Activated naive CD4-positive, alpha-beta T cell treated with anti-CD3 and anti-CD28 coated beads, Interleukin-2, amount 10 ng/mL, durations not matched to agents 7 days and 5 days (primary cell): ENCODE results near the gene PTGES2.

Experiments
- CTCF ChIA-PET: fragments of 350-600 bp; sonication (Branson Sonifier 250); formaldehyde crosslinking; loops from one replicate; lab custom pipeline; 2021; ENCODE audit warnings: antibody characterized with exemption; lab: Charles Lee
- DNase-seq: peaks from one replicate; pipeline ENCODE4 v3.0.0-alpha.2; 2020
- H3K27ac Mint-ChIP-seq: one replicate; pipeline ENCODE4 v1.8.0; 2021; ENCODE audit warnings: mild to moderate bottlenecking, moderate library complexity, mixed read lengths
- H3K27me3 Mint-ChIP-seq: one replicate; pipeline ENCODE4 v1.8.0; 2021; ENCODE audit warnings: mild to moderate bottlenecking, mixed read lengths
- H3K36me3 Mint-ChIP-seq: one replicate; pipeline ENCODE4 v1.8.0; 2021; ENCODE audit warnings: mixed read lengths
- H3K4me1 Mint-ChIP-seq: one replicate; pipeline ENCODE4 v1.8.0; 2021; ENCODE audit warnings: mixed read lengths
- H3K4me3 Mint-ChIP-seq: one replicate; pipeline ENCODE4 v1.8.0; 2021; ENCODE audit warnings: mild to moderate bottlenecking, moderate library complexity, mixed read lengths
- H3K9me3 Mint-ChIP-seq: one replicate; pipeline ENCODE4 v1.8.0; 2021; ENCODE audit warnings: mixed read lengths

Gene PTGES2

DNA sequence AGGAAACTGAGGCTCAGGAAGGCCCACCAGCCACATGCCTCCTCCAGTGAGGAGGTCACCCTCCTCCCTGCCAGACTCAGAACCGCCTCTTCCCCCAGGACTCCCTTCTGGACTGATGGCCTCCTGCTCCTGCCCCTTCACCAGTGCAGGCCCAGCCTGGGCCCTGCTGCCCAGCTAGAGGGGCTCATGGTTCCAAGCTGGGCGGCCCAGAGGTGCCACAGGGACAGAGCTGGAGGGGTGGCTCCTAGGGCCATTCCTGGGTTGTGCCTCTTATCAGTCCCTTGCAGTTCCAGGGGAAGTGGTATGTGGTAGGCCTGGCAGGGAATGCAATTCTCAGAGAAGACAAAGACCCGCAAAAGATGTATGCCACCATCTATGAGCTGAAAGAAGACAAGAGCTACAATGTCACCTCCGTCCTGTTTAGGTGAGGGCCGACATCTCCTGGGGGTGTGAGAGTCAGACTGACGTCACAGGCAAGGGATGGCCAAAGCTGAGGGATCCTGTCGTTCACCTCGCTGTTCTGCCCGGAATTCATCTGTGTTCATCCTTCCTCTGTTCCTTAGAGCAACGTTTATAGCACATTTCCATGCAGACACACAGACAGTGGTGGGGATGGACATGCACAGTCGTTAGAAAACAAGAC lies 22.5 kb upstream of the PTGES2 start:
- H3K9me3 Mint-ChIP-seq: no peaks in the 10 kb centered on the region
- DNase-seq: no peak
- no peaks in the 10 kb centered on the region for H3K4me1 Mint-ChIP-seq
- H3K4me3 Mint-ChIP-seq: no peak overlapping the region
- H3K36me3 Mint-ChIP-seq: no peaks in the 10 kb centered on the region
- no peak overlapping the region for H3K27ac Mint-ChIP-seq
- H3K27me3 Mint-ChIP-seq: peaks cover 43% of the 10 kb centered on the region
- CTCF ChIA-PET: interaction anchor here (0.9 to 1.4 kb wide), 2 partner anchors 9 to 24 kb away, joined by 3 to 4 read pairs; no protein-coding TSS in a partner anchor

GRCh38 chr9:128149001-128149701 lies 21.6 kb upstream of the PTGES2 start, which contains the start of gene LCN2:
Gene LCN2 (plus strand): TSS chr9:128149453. CDS start chr9:128149526, 73 bp downstream.
- Mint-ChIP-seq H3K4me1 (no peaks in the 10 kb centered on the region), H3K9me3 (no peaks in the 10 kb centered on the region), H3K4me3 (no peak within 1 kb of the TSS), H3K27ac (no peak within 1 kb of the TSS), H3K27me3 (peaks cover 43% of the 10 kb centered on the region), H3K36me3 (no peaks in the 10 kb centered on the region)
- DNase-seq: no peak
- CTCF ChIA-PET: interaction anchor here (0.9 kb wide), 1 partner anchor 23 kb away, joined by 3 read pairs; no protein-coding TSS in a partner anchor

- Mint-ChIP-seq H3K4me1 (peaks cover 1% of the 10 kb centered on the region), H3K27me3 (peaks cover 43% of the 10 kb centered on the region), H3K27ac (no peak overlapping the region), H3K4me3 (no peak overlapping the region), H3K36me3 (no peaks in the 10 kb centered on the region), H3K9me3 (no peaks in the 10 kb centered on the region)
- DNase-seq: no peak
- CTCF ChIA-PET: no interaction called here
Measured at GRCh38 chr9:128148509-128149000, 21.0 kb upstream of the PTGES2 start.

GRCh38 chr9:128146591-128147120 lies 19.1 kb upstream of the PTGES2 start:
- Mint-ChIP-seq H3K4me3 (no peak overlapping the region), H3K9me3 (no peaks in the 10 kb centered on the region), H3K4me1 (peaks cover 19% of the 10 kb centered on the region), H3K36me3 (no peaks in the 10 kb centered on the region), H3K27ac (no peak overlapping the region), H3K27me3 (peaks cover 37% of the 10 kb centered on the region)
- CTCF ChIA-PET: interaction anchor here (0.7 to 1.1 kb wide), 2 partner anchors 19 to 29 kb away, joined by 3 to 4 read pairs; no protein-coding TSS in a partner anchor
- no peak for DNase-seq

DNA sequence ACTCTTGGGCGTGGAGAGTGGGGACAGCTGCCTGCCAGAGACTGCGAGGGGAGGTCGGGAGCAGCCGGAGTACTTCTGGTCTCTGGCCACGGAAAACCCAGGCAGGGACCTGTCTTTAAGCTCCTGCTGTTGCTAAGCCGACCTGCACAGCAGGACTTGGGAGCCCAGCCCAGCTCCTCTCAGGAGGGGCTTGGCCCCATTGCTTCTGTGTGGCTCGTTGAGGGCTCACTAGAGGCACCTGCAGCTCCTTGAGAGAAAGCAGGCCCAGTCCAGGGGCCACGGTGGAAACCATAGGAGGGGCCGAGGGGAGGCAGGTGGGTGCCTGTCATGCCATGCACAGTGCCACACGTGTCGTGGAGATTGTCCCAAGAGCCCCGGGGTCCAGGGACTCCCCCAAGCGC lies 18.4 kb upstream of the PTGES2 start:
- H3K36me3 Mint-ChIP-seq: no peaks in the 10 kb centered on the region
- H3K4me1 Mint-ChIP-seq: peaks cover 19% of the 10 kb centered on the region
- H3K27ac Mint-ChIP-seq: no peak overlapping the region
- CTCF ChIA-PET: interaction anchor here (1.1 kb wide), 1 partner anchor 28 kb away, joined by 4 read pairs; no protein-coding TSS in a partner anchor
- H3K9me3 Mint-ChIP-seq: no peaks in the 10 kb centered on the region
- H3K4me3 Mint-ChIP-seq: no peak overlapping the region
- H3K27me3 Mint-ChIP-seq: peaks cover 30% of the 10 kb centered on the region
- no peak for DNase-seq

DNA sequence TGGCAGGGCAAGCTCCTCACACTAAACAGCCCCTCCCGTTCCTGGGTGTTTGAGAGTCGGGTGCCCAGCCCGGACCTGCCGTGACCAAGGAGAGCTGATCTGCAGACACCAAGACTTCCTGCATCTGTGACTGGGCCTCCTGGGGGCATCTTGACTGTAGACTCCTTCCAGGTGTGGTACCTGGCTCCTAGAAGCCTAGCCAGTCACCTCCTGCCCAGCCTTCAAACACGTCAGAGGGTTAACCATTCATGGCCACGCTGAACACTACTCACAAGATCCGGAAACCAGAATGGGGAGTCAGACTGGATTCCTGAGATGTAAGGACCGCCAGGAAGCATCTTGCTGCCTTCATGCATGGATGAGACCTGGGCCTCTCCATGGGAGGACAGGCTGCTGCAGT lies 18.0 kb upstream of the PTGES2 start:
- DNase-seq: no peak
- CTCF ChIA-PET: interaction anchor here (1.1 kb wide), 1 partner anchor 28 kb away, joined by 4 read pairs; no protein-coding TSS in a partner anchor
- H3K4me1 Mint-ChIP-seq: peaks cover 19% of the 10 kb centered on the region
- peaks cover 26% of the 10 kb centered on the region for H3K27me3 Mint-ChIP-seq
- no peaks in the 10 kb centered on the region for H3K9me3 Mint-ChIP-seq
- H3K27ac Mint-ChIP-seq: no peak overlapping the region
- no peak overlapping the region for H3K4me3 Mint-ChIP-seq
- no peaks in the 10 kb centered on the region for H3K36me3 Mint-ChIP-seq

DNA sequence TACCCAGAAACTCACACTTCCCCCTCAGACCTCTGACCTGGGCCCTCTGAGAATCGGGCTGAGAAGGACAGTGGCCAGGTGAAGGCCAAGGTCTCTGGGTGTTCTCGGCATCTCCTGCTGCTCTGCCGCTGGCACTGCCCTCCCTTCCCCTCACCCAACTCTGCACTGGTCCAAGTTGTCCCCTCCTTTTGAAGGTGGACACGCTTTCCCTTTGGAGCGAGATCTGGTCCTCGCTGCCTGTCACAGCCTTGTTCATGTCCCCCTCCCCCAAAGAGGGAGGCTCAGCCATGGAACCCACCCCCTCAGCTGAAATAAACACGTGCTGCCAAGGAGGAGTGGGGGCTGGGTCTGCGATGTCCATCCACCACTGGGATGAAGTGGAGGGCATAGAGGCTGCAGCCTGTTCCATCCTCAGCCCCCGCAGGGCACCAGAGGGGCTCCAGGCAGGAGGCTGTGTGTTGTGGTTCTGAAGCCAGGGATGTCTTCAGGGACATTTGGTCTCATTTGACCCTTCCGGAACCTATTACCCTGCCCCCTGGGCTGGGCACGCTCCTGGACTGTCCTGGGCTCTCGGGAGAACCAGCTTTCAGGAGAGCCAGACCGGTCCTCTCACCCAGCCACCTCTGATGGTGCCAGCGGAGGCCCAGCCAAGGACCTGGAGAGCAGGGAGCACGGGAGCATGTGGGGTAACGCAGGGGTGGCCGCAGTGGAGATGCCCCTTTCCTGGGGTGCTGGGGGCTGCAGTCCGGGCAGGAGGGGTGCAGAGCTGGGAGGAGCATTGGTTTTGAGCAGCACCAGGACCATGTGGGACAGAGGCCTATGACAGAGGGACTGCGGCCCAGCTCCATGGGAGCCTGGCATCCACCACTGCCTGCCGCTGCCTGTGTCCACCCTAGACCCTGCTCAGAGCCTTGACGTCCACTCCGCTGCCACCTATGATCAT lies 17.0 kb upstream of the PTGES2 start:
- no peak for DNase-seq
- Mint-ChIP-seq H3K27ac (no peak overlapping the region), H3K4me1 (peaks cover 19% of the 10 kb centered on the region), H3K4me3 (no peak overlapping the region), H3K27me3 (peaks cover 20% of the 10 kb centered on the region), H3K36me3 (no peaks in the 10 kb centered on the region), H3K9me3 (no peaks in the 10 kb centered on the region)
- CTCF ChIA-PET: no interaction called here

- Mint-ChIP-seq H3K4me3 (no peak overlapping the region), H3K27ac (peak overlapping the region; percentile 50), H3K4me1 (peaks cover 19% of the 10 kb centered on the region), H3K27me3 (peaks cover 15% of the 10 kb centered on the region), H3K36me3 (no peaks in the 10 kb centered on the region), H3K9me3 (no peaks in the 10 kb centered on the region)
- CTCF ChIA-PET: no interaction called here
- no peak for DNase-seq
Measured at GRCh38 chr9:128143525-128144238, 16.2 kb upstream of the PTGES2 start.

DNA sequence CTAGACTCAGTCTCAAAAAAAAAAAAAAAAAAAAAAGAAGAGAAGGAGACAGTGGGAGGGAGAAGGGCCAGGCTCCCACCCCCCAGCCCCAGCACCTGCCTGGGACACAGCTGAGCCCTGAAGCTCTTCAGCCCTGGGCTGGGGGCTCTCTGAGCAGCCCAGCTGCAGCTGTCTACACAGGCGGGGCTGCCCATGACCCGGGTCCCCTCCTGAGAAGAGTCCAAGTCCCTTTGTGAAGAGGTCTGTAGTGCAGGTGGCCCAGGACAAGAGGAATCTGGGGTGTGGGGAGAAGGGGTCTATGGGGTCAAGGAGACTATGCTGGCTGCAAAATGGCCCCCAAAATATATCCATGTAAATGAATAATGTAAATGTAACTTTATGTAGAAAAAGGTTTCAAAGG lies 15.1 kb upstream of the PTGES2 start:
- CTCF ChIA-PET: interaction anchor here (1.1 to 1.7 kb wide), 3 partner anchors 12 to 18 kb away, joined by 3 to 6 read pairs (median 4); no protein-coding TSS in a partner anchor
- Mint-ChIP-seq H3K27me3 (peaks cover 11% of the 10 kb centered on the region), H3K9me3 (no peaks in the 10 kb centered on the region), H3K4me3 (no peak overlapping the region), H3K4me1 (peaks cover 19% of the 10 kb centered on the region), H3K36me3 (no peaks in the 10 kb centered on the region), H3K27ac (peak overlapping the region; percentile 90)
- no peak for DNase-seq

- peak overlapping the region; percentile 90 for H3K27ac Mint-ChIP-seq
- H3K4me1 Mint-ChIP-seq: peaks cover 19% of the 10 kb centered on the region
- H3K36me3 Mint-ChIP-seq: no peaks in the 10 kb centered on the region
- DNase-seq: peak; percentile 71
- peaks cover 17% of the 10 kb centered on the region for H3K27me3 Mint-ChIP-seq
- no peak overlapping the region for H3K4me3 Mint-ChIP-seq
- H3K9me3 Mint-ChIP-seq: no peaks in the 10 kb centered on the region
- CTCF ChIA-PET: interaction anchor here (1.1 to 1.7 kb wide), 3 partner anchors 12 to 17 kb away, joined by 3 to 6 read pairs (median 4); no protein-coding TSS in a partner anchor
Measured at GRCh38 chr9:128142061-128142460, 14.5 kb upstream of the PTGES2 start.

GRCh38 chr9:128141604-128142003 lies 14.1 kb upstream of the PTGES2 start:
- H3K27ac Mint-ChIP-seq: peak overlapping the region; percentile 90
- CTCF ChIA-PET: interaction anchor here (1.1 to 1.7 kb wide), 3 partner anchors 11 to 17 kb away, joined by 3 to 6 read pairs (median 4); no protein-coding TSS in a partner anchor
- H3K36me3 Mint-ChIP-seq: no peaks in the 10 kb centered on the region

GRCh38 chr9:128139621-128140020 lies 12.1 kb upstream of the PTGES2 start:
- no peak for DNase-seq
- H3K27ac Mint-ChIP-seq: no peak overlapping the region
- H3K36me3 Mint-ChIP-seq: no peaks in the 10 kb centered on the region
- H3K27me3 Mint-ChIP-seq: peaks cover 30% of the 10 kb centered on the region
- H3K4me3 Mint-ChIP-seq: no peak overlapping the region
- CTCF ChIA-PET: no interaction called here
- H3K4me1 Mint-ChIP-seq: peaks cover 34% of the 10 kb centered on the region
- no peaks in the 10 kb centered on the region for H3K9me3 Mint-ChIP-seq

More at GRCh38 chr9:128141604-128142003, 14.1 kb upstream of the PTGES2 start:
- Mint-ChIP-seq H3K9me3 (no peaks in the 10 kb centered on the region), H3K4me1 (peaks cover 19% of the 10 kb centered on the region), H3K27me3 (peaks cover 19% of the 10 kb centered on the region), H3K4me3 (no peak overlapping the region)
- no peak for DNase-seq

DNA sequence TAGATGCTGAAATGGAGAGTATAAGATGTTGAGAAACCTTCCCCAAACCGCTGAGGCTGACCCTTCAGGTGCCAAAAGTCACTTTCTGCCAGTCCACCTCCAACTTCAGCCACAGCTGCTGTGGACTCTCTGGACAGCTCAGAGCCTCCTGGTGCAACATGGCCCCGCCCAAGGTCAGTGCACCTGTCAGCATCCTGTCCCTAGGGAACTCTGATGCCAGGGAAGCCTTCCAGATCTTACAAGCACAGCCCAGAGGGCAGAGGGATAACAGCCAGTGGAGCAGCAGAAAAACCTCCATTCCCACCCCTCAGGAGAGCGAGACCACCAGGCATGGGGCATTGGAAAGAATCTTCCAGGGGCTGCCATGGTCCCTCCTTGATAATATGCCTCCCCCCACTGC lies 10.5 kb upstream of the PTGES2 start:
- Mint-ChIP-seq H3K4me1 (peaks cover 34% of the 10 kb centered on the region), H3K9me3 (no peaks in the 10 kb centered on the region), H3K27ac (no peak overlapping the region), H3K36me3 (no peaks in the 10 kb centered on the region), H3K4me3 (no peak overlapping the region), H3K27me3 (peaks cover 43% of the 10 kb centered on the region)
- no peak for DNase-seq
- CTCF ChIA-PET: interaction anchor here (1.7 kb wide), 1 partner anchor 14 kb away, joined by 6 read pairs; no protein-coding TSS in a partner anchor
